A549 (cell line): Measurements from ENCODE around the gene MPRIP. TPM values are rescaled to one million over a fixed set of nuclear protein-coding genes. Genes with fewer than 3 reads are reported as not detected.
"Not testable (repeated sequence)": the region's sequence is repeated elsewhere in the genome, so short reads cannot be mapped to it uniquely, and the experiment has no call there.

Source experiments
- ATAC-seq, 2 experiments: fragments of 200-7000 bp in 1 of 2; fragments of >200 bp in 1 of 2; cut with Nextera tagmentation in 1 of 2; cut with Tn5 transposase in 1 of 2; 3 replicates each; pipeline versions ENCODE4 v1.8.0 to v1.9.1; 2018 to 2020; ENCODE audit warnings: mild to moderate bottlenecking in 1 of 2, moderate library complexity in 1 of 2
- CTCF ChIA-PET: fragments of 300-600 bp; sonication (Branson Sonifier 250); formaldehyde crosslinking; extraction: SDS; loops from one replicate; lab custom pipeline; 2021; ENCODE audit warnings: antibody characterized with exemption, inconsistent platforms; lab: Yijun Ruan, JAX
- POLR2A ChIA-PET: fragments of 350-600 bp; formaldehyde crosslinking; extraction: SDS; loops from one replicate; lab custom pipeline; 2021; ENCODE audit warnings: antibody characterized with exemption, inconsistent platforms; lab: Yijun Ruan, JAX
- DNase-seq, 2 experiments: peaks; one replicate each; pipeline versions ENCODE4 v3.0.0 to v3.0.0-alpha.2; 2011 to 2016; ENCODE audit warnings: low read depth in 1 of 2, low spot score in 1 of 2
- FAIRE-seq: peaks from 2 replicates; lab custom pipeline; 2011; peaks lifted over from hg19 to GRCh38; lab: Jason Lieb, UNC
- H3K27ac ChIP-seq, 2 experiments: fragments of >200 bp; sonication (Bioruptor Twin); formaldehyde crosslinking; 3 replicates each; pipeline ENCODE4 v1.5.1; 2016 to 2017
- H3K4me1 ChIP-seq: fragments of >200 bp; sonication (Bioruptor Twin); formaldehyde crosslinking; 3 replicates; pipeline ENCODE4 v1.6.1; 2016
- H3K4me2 ChIP-seq: fragments of >200 bp; sonication (Bioruptor Twin); formaldehyde crosslinking; 3 replicates; pipeline ENCODE4 v1.6.1; 2016
- H3K4me3 ChIP-seq: fragments of >200 bp; sonication (Bioruptor Twin); formaldehyde crosslinking; 3 replicates; pipeline ENCODE4 v1.5.1; 2016
- H3K9me3 ChIP-seq: fragments of >200 bp; sonication (Bioruptor Twin); formaldehyde crosslinking; 3 replicates; pipeline ENCODE4 v1.6.1; 2016
- BHLHE40 ChIP-seq: IDR thresholded peaks from 2 replicates; pipeline ENCODE4 v1.6.1; 2012; ENCODE audit warnings: low read depth, low read length, inconsistent platforms
- CBX8 ChIP-seq: fragments of 200-600 bp; sonication (generic); IDR thresholded peaks from 2 replicates; pipeline ENCODE4 v1.6.1; 2016
- CHD4 ChIP-seq: fragments of 200-600 bp; sonication (generic); IDR thresholded peaks from 2 replicates; pipeline ENCODE4 v1.6.1; 2016; ENCODE audit warnings: antibody characterized with exemption, mild to moderate bottlenecking, borderline replicate concordance
- CTCF ChIP-seq: fragments of >200 bp; sonication (Bioruptor Twin); formaldehyde crosslinking; IDR thresholded peaks from 3 replicates; pipeline ENCODE4 v1.5.1; 2016
- HOXB13 ChIP-seq: fragments of 250-450 bp; sonication (Bioruptor Pico); IDR thresholded peaks from 2 replicates; pipeline ENCODE4 v1.5.0; 2020; ENCODE audit warnings: low read depth, mild to moderate bottlenecking, moderate library complexity
- JUNB ChIP-seq: fragments of >200 bp; sonication (Bioruptor Twin); formaldehyde crosslinking; IDR thresholded peaks from 2 replicates; pipeline ENCODE4 v1.6.1; 2016
- KDM5A ChIP-seq: fragments of 200-600 bp; sonication (generic); IDR thresholded peaks from 2 replicates; pipeline ENCODE4 v1.6.1; 2016; ENCODE audit warnings: antibody characterized with exemption, mild to moderate bottlenecking
- MAFK ChIP-seq: fragments of 450-650 bp; IDR thresholded peaks from 2 replicates; pipeline ENCODE4 v1.6.1; 2014; ENCODE audit not compliant: partially characterized antibody
- MYC ChIP-seq: IDR thresholded peaks from 2 replicates; pipeline ENCODE4 v1.6.1; 2012; ENCODE audit warnings: mild to moderate bottlenecking, inconsistent platforms, low read length, improper control_type of control experiment, borderline replicate concordance
- NR3C1 ChIP-seq: fragments of >200 bp; sonication (Bioruptor Twin); formaldehyde crosslinking; IDR thresholded peaks from 3 replicates; pipeline ENCODE4 v1.6.1; 2017
- PHF8 ChIP-seq: fragments of 200-600 bp; sonication (generic); IDR thresholded peaks from 2 replicates; pipeline ENCODE4 v1.6.1; 2016; ENCODE audit warnings: low read depth, mild to moderate bottlenecking, antibody characterized with exemption, moderate library complexity, borderline replicate concordance
- RAD21 ChIP-seq, 2 experiments: fragments of >200 bp in 1 of 2; sonication (Bioruptor Twin) in 1 of 2; formaldehyde crosslinking in 1 of 2; IDR thresholded peaks in 1 of 2; conservative IDR thresholded peaks in 1 of 2; 2 replicates in 1 of 2; 3 replicates in 1 of 2; pipeline ENCODE4 v1.6.1; 2012 to 2018; ENCODE audit warnings: inconsistent platforms in 1 of 2
- REST ChIP-seq: fragments of 200-600 bp; sonication (generic); IDR thresholded peaks from 2 replicates; pipeline ENCODE4 v1.6.1; 2016; ENCODE audit warnings: antibody characterized with exemption, mild to moderate bottlenecking, moderate library complexity
- RNF2 ChIP-seq: fragments of 200-600 bp; sonication (generic); IDR thresholded peaks from 2 replicates; pipeline ENCODE4 v1.6.1; 2016; ENCODE audit warnings: low read depth, mild to moderate bottlenecking, antibody characterized with exemption, moderate library complexity, borderline replicate concordance
- SMC3 ChIP-seq: fragments of >200 bp; sonication (Bioruptor Twin); formaldehyde crosslinking; IDR thresholded peaks from 3 replicates; pipeline ENCODE4 v1.6.1; 2018; ENCODE audit warnings: inconsistent platforms
- SREBF2 ChIP-seq: fragments of 450-650 bp; IDR thresholded peaks from 2 replicates; pipeline ENCODE4 v1.6.1; 2014; ENCODE audit warnings: mild to moderate bottlenecking, moderate library complexity
- USF2 ChIP-seq: fragments of 450-650 bp; IDR thresholded peaks from 2 replicates; pipeline ENCODE4 v1.6.1; 2014; ENCODE audit warnings: antibody characterized with exemption
- ZC3H11A ChIP-seq: fragments of 450-650 bp; IDR thresholded peaks from 2 replicates; pipeline ENCODE4 v1.6.1; 2014; ENCODE audit warnings: antibody characterized with exemption, mild to moderate bottlenecking
- ZSCAN20 ChIP-seq: fragments of 250-450 bp; sonication (Bioruptor Pico); IDR thresholded peaks from 2 replicates; pipeline ENCODE4 v1.8.0; 2022; ENCODE audit warnings: mild to moderate bottlenecking, moderate library complexity
- WGBS: methylation state at CpG from one replicate; pipeline ENCODE4 v1.1.6; 2017; ENCODE audit errors: missing lambda C conversion rate; 5-methylcytosine and 5-hydroxymethylcytosine counted together
- polyA plus RNA-seq, 4 experiments: library from polyadenylated mRNA; depleted of rRNA in 3 of 4; stranded (reverse); fragments of >200 nt; fragmentation: RNase III in 1 of 4; extraction: RNeasy Plus Mini Kit Qiagen cat#74134 plus additional on column Dnase treatment in 1 of 4; gene quantifications; 2 replicates in 3 of 4; 3 replicates in 1 of 4; pipeline ENCODE4 v1.2.3, GENCODE V29; 2011 to 2017
- TF ChIP-seq, protein P1 (sequence below): fragments of >200 bp; sonication (Bioruptor Twin); formaldehyde crosslinking; IDR thresholded peaks from 2 replicates; pipeline ENCODE4 v1.6.1; 2016
- TF ChIP-seq, protein P2 (sequence below): fragments of 250-450 bp; sonication (Bioruptor Pico); IDR thresholded peaks from 2 replicates; pipeline ENCODE4 v1.5.0; 2020; ENCODE audit warnings: low read depth, mild to moderate bottlenecking, moderate library complexity

Gene MPRIP
- polyA plus RNA-seq, 2 of the 4 experiments (the other 2 are of a cell fraction), result 147 to 228 TPM

DNA sequence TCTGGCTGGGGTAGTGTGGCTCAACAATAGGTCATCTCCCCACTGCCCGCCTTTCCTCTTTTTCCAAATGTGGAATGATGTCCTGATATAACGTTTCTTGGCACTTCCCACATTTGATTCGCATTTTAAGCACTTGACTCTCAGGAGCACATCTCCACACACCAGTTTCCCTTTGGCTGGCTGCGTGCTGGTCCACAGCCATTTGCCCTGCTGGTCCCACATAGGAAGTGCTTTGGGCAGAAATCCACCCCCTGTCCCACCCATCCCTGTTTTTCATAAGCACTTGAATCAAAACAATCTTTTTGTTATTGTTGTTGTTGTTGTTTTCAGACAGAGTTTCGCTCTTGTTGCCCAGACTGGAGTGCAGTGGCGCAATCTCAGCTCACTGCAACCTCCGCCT, 46.3 kb upstream of the MPRIP start:
- CTCF ChIA-PET, result interaction anchor here (1.2 kb wide), 1 partner anchor 14 kb away, joined by 3 read pairs; no protein-coding TSS in a partner anchor
- WGBS, result 80% methylated on average over 7 of the region's 7 CpGs
- H3K4me1 ChIP-seq, result peaks cover 4% of the 10 kb centered on the region; the same call in 1 of the 3 replicates
- POLR2A ChIA-PET, result no interaction called here
- ATAC-seq (no peak), DNase-seq (no peak)
- H3K4me3 ChIP-seq, result no peak overlapping the region
- TF ChIP-seq USF2, result no peak
- no peak for TF ChIP-seq PHF8
- TF ChIP-seq ZC3H11A, result no peak
- TF ChIP-seq MYC, result no peak
- TF ChIP-seq KDM5A, result no peak
- TF ChIP-seq JUNB, result no peak
- no peak for TF ChIP-seq CBX8
- TF ChIP-seq, protein P1, sequence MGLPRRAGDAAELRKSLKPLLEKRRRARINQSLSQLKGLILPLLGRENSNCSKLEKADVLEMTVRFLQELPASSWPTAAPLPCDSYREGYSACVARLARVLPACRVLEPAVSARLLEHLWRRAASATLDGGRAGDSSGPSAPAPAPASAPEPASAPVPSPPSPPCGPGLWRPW, result no peak
- TF ChIP-seq, all 56 proteins: peak for 0
- no peak overlapping the region for H3K4me2 ChIP-seq
- no peak overlapping the region for H3K27ac ChIP-seq
- FAIRE-seq, result no peak
- H3K9me3 ChIP-seq, result no peaks in the 10 kb centered on the region

DNA sequence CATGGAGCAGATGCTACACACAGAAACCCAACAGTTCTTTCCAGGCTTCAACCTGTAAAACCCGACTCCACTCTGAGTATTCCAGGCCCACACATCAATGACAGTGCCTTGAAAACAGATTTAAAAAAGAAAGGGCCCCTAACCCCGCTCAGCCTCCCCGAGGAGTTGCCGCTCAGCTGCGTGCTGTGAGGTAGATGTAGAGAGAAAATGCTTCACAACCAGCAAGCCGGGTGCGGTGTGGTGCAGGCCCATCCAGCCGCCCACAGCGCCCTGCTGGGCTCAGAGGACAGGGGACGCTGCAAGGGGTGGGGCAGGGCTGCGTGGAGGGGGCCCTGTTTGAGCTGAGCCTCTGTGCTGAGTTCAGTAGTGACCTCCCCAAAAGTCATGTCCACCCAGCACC, 45.5 kb upstream of the MPRIP start:
- FAIRE-seq, result peak; percentile 70
- 75% methylated on average over 11 of the region's 11 CpGs for WGBS
- H3K4me2 ChIP-seq, POLR2A ChIA-PET, H3K9me3 ChIP-seq, H3K4me3 ChIP-seq, H3K27ac ChIP-seq, ATAC-seq, DNase-seq, H3K4me1 ChIP-seq: not testable (repeated sequence)
- CTCF ChIA-PET, result interaction anchor here (1.0 to 5.2 kb wide), 4 partner anchors 8 to 407 kb away, joined by 3 to 55 read pairs (median 4); no protein-coding TSS in a partner anchor

- POLR2A ChIA-PET, result no interaction called here
- CTCF ChIA-PET, result interaction anchor here (0.6 to 5.2 kb wide), 28 partner anchors 9 to 644 kb away, joined by 3 to 55 read pairs (median 4); no protein-coding TSS in a partner anchor
- H3K9me3 ChIP-seq, result no peaks in the 10 kb centered on the region
- DNase-seq (peak; percentile 67 to 80), FAIRE-seq (no peak), ATAC-seq (peak; percentile 79 to 81)
- peak overlapping the region in 1 of 2 experiments; percentile 27; a peak in 2 of 6 replicates for H3K27ac ChIP-seq
- peak overlapping the region; percentile 40; the same call in 2 of the 3 replicates for H3K4me2 ChIP-seq
- H3K4me1 ChIP-seq, result peaks cover 9% of the 10 kb centered on the region
- H3K4me3 ChIP-seq, result no peak overlapping the region
- WGBS, result 56% methylated on average over 13 of the region's 14 CpGs
- TF ChIP-seq BHLHE40, result no peak
- TF ChIP-seq, protein P2, sequence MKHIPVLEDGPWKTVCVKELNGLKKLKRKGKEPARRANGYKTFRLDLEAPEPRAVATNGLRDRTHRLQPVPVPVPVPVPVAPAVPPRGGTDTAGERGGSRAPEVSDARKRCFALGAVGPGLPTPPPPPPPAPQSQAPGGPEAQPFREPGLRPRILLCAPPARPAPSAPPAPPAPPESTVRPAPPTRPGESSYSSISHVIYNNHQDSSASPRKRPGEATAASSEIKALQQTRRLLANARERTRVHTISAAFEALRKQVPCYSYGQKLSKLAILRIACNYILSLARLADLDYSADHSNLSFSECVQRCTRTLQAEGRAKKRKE (CRISPR knock-in tag), result no peak
- peak; percentile 78 to 91 for TF ChIP-seq RAD21 (conservative IDR thresholded peaks at IDR 0.05 in 1 of 2, IDR thresholded peaks at IDR 0.05 in 1 of 2)
- TF ChIP-seq HOXB13 (CRISPR knock-in tag), result no peak
- no peak for TF ChIP-seq JUNB
- TF ChIP-seq RNF2, result no peak
- TF ChIP-seq USF2, result no peak
- peak; percentile 73 for TF ChIP-seq CTCF
- TF ChIP-seq CHD4, result no peak
- TF ChIP-seq NR3C1, result no peak
- TF ChIP-seq KDM5A, result no peak
- no peak for TF ChIP-seq REST
- no peak for TF ChIP-seq MAFK
- no peak for TF ChIP-seq ZSCAN20 (CRISPR knock-in tag)
- no peak for TF ChIP-seq SREBF2
- TF ChIP-seq, protein P1, result no peak
- no peak for TF ChIP-seq ZC3H11A
- peak; percentile 71 for TF ChIP-seq SMC3
These were observed 44.5 kb upstream of the MPRIP start for GRCh38 chr17:16997514-16998429.
